HEK293T (cell line): ENCODE measurements around the gene PACRG.

Experiments used
- CTCF ChIA-PET: fragments of 350-600 bp; formaldehyde crosslinking; extraction: SDS; loops from one replicate; lab custom pipeline; 2021; ENCODE audit warnings: antibody characterized with exemption, inconsistent platforms; lab: Yijun Ruan, JAX
- POLR2A ChIA-PET: fragments of 350-600 bp; formaldehyde crosslinking; extraction: SDS; loops from one replicate; lab custom pipeline; 2020; ENCODE audit warnings: antibody characterized with exemption, inconsistent platforms; lab: Yijun Ruan, JAX
- DNase-seq: peaks from one replicate; pipeline ENCODE4 v3.0.0; 2012; ENCODE audit warnings: mixed read lengths; ENCODE audit errors: extremely low spot score
- ARNT ChIP-seq: fragments of 450-650 bp; IDR thresholded peaks from 2 replicates; pipeline ENCODE4 v1.6.1; 2017; ENCODE audit warnings: mild to moderate bottlenecking
- BHLHE40 ChIP-seq: fragments of 450-650 bp; IDR thresholded peaks from 2 replicates; pipeline ENCODE4 v1.6.1; 2016; ENCODE audit warnings: mild to moderate bottlenecking, moderate library complexity, borderline replicate concordance
- CTBP1 ChIP-seq: fragments of 450-650 bp; IDR thresholded peaks from 2 replicates; pipeline ENCODE4 v1.6.1; 2016; ENCODE audit warnings: borderline replicate concordance
- ELF4 ChIP-seq: fragments of 450-650 bp; IDR thresholded peaks from 2 replicates; pipeline ENCODE4 v1.6.1; 2017; ENCODE audit warnings: antibody characterized with exemption
- FOXA1 ChIP-seq: fragments of 450-650 bp; IDR thresholded peaks from 2 replicates; pipeline ENCODE4 v1.6.1; 2016; ENCODE audit warnings: mild to moderate bottlenecking
- FOXK2 ChIP-seq: fragments of 450-650 bp; IDR thresholded peaks from 2 replicates; pipeline ENCODE4 v1.6.1; 2016; ENCODE audit warnings: mild to moderate bottlenecking
- FOXM1 ChIP-seq: fragments of 450-650 bp; IDR thresholded peaks from 2 replicates; pipeline ENCODE4 v1.6.1; 2017; ENCODE audit warnings: mild to moderate bottlenecking, borderline replicate concordance
- HDGF ChIP-seq: fragments of 450-650 bp; IDR thresholded peaks from 2 replicates; pipeline ENCODE4 v1.6.1; 2017; ENCODE audit warnings: antibody characterized with exemption, borderline replicate concordance
- L3MBTL2 ChIP-seq: fragments of 450-650 bp; conservative IDR thresholded peaks from 2 replicates; pipeline ENCODE4 v1.6.1; 2016; ENCODE audit warnings: mild to moderate bottlenecking
- LEF1 ChIP-seq: fragments of 450-650 bp; IDR thresholded peaks from 2 replicates; pipeline ENCODE4 v1.6.1; 2017; ENCODE audit warnings: mild to moderate bottlenecking, borderline replicate concordance
- NFRKB ChIP-seq: fragments of 450-650 bp; IDR thresholded peaks from 2 replicates; pipeline ENCODE4 v1.6.1; 2016; ENCODE audit warnings: mild to moderate bottlenecking, moderate library complexity
- PKNOX1 ChIP-seq: fragments of 450-650 bp; IDR thresholded peaks from 2 replicates; pipeline ENCODE4 v1.6.1; 2016
- SP1 ChIP-seq: fragments of 450-650 bp; IDR thresholded peaks from 2 replicates; pipeline ENCODE4 v1.6.1; 2017
- SUZ12 ChIP-seq: fragments of 450-650 bp; IDR thresholded peaks from 2 replicates; pipeline ENCODE4 v1.6.1; 2016; ENCODE audit warnings: mild to moderate bottlenecking
- TARDBP ChIP-seq: fragments of 450-650 bp; IDR thresholded peaks from 2 replicates; pipeline ENCODE4 v1.6.1; 2016
- ZNF384 ChIP-seq: fragments of 450-650 bp; IDR thresholded peaks from 2 replicates; pipeline ENCODE4 v1.6.1; 2016

The PACRG gene

GRCh38 chr6:162921062-162921461, 193.3 kb downstream of the PACRG start:
- ChIA-PET POLR2A (no interaction called here), CTCF (no interaction called here)
- no peak for DNase-seq
- TF ChIP-seq FOXM1 (no peak), ZNF384 (no peak), LEF1 (no peak), PKNOX1 (no peak), BHLHE40 (no peak)

- TF ChIP-seq ZNF384 (no peak), SP1 (no peak), FOXA1 (no peak)
- ChIA-PET POLR2A (no interaction called here), CTCF (no interaction called here)
- DNase-seq, result no peak
Observed at GRCh38 chr6:162921510-162922040, 193.8 kb downstream of the PACRG start.

- DNase-seq, result no peak
- POLR2A ChIA-PET, result no interaction called here
- CTCF ChIA-PET, result no interaction called here
- TF ChIP-seq BHLHE40 (no peak), ELF4 (no peak), TARDBP (no peak), FOXM1 (no peak), NFRKB (no peak), ZNF384 (no peak), FOXA1 (no peak), LEF1 (no peak), ARNT (no peak), CTBP1 (no peak), PKNOX1 (no peak), SUZ12 (no peak), FOXK2 (no peak)
Observed at GRCh38 chr6:162922563-162923166, 194.9 kb downstream of the PACRG start.

- no peak for DNase-seq
- TF ChIP-seq ZNF384 (no peak), BHLHE40 (no peak), SUZ12 (no peak), PKNOX1 (no peak), L3MBTL2 (no peak), LEF1 (no peak), ARNT (no peak), SP1 (no peak), TARDBP (no peak), ELF4 (no peak), NFRKB (no peak), FOXA1 (no peak), FOXM1 (no peak), HDGF (no peak), CTBP1 (no peak), FOXK2 (no peak)
- POLR2A ChIA-PET, result no interaction called here
- CTCF ChIA-PET, result no interaction called here
Observed at GRCh38 chr6:162934844-162935243, 207.1 kb downstream of the PACRG start.

GRCh38 chr6:162940426-162940825, 212.7 kb downstream of the PACRG start:
- CTCF ChIA-PET, result no interaction called here
- DNase-seq, result no peak

GRCh38 chr6:162941128-162941527, 213.4 kb downstream of the PACRG start:
- CTCF ChIA-PET, result no interaction called here
- DNase-seq, result no peak

More at GRCh38 chr6:162940426-162940825, 212.7 kb downstream of the PACRG start:
- POLR2A ChIA-PET, result no interaction called here
- no peak for TF ChIP-seq TARDBP
- no peak for TF ChIP-seq FOXM1
- TF ChIP-seq PKNOX1, result no peak

More at GRCh38 chr6:162941128-162941527, 213.4 kb downstream of the PACRG start:
- POLR2A ChIA-PET, result no interaction called here
- TF ChIP-seq TARDBP, result no peak
- TF ChIP-seq ARNT, result no peak
- no peak for TF ChIP-seq FOXM1
- no peak for TF ChIP-seq SUZ12
- no peak for TF ChIP-seq NFRKB
- TF ChIP-seq FOXA1, result no peak
- TF ChIP-seq L3MBTL2, result no peak
- TF ChIP-seq FOXK2, result no peak
- TF ChIP-seq ZNF384, result no peak
- TF ChIP-seq HDGF, result no peak
- no peak for TF ChIP-seq PKNOX1
- TF ChIP-seq SP1, result no peak
- no peak for TF ChIP-seq BHLHE40
- TF ChIP-seq CTBP1, result no peak
- no peak for TF ChIP-seq LEF1
